ENCODE data around the gene ASB15. TPM values are rescaled to one million over a fixed set of nuclear protein-coding genes. Genes with fewer than 3 reads are reported as not detected.

ASB15 gene
- total and polyA plus RNA-seq, 2 donors (not counting 3 experiments of a cell fraction or from before 2014, with no cell fraction given), result not detected

GRCh38 chr7:123588376-123588775 is 13.2 kb upstream of the ASB15 start:
- H4K20me1 ChIP-seq (replicated peaks; ENCODE audit: control insufficient read depth, extremely low read depth, insufficient read depth, low read length), result no peaks in the 10 kb centered on the region
- H3K4me2 ChIP-seq (ENCODE audit: insufficient read depth, low read length), result no peak overlapping the region
- H3K4me3 ChIP-seq (replicated peaks in 1 of 3; ENCODE audit: insufficient read depth in 1 of 3, low read depth in 1 of 3, low read length in 3 of 3), result no peak overlapping the region
- no peak overlapping the region for H3K9ac ChIP-seq (replicated peaks; ENCODE audit: extremely low read depth, insufficient read depth, low read length)
- no peak for TF ChIP-seq POLR2A (IDR thresholded peaks at IDR 0.05; ENCODE audit: low read depth, low read length)
- no peak for TF ChIP-seq EZH2 (IDR thresholded peaks at IDR 0.05; ENCODE audit: borderline replicate concordance, low read depth, low read length, severe bottlenecking)
- no peak for TF ChIP-seq GATA2 (IDR thresholded peaks at IDR 0.05; ENCODE audit: insufficient read depth, insufficient read length, low read depth, low read length)
- no peak for TF ChIP-seq MAX (IDR thresholded peaks at IDR 0.05; ENCODE audit: insufficient read depth, insufficient read length)
- TF ChIP-seq MYC (IDR thresholded peaks at IDR 0.05; ENCODE audit: low read depth, low read length), result no peak
- no peak for TF ChIP-seq FOS (IDR thresholded peaks at IDR 0.05; ENCODE audit: borderline replicate concordance, insufficient read depth, low read length)
- TF ChIP-seq CTCF (IDR thresholded peaks at IDR 0.05; ENCODE audit: extremely low read depth in 1 of 2, insufficient read depth in 1 of 2, low read depth in 1 of 2, low read length in 2 of 2), result no peak
- no peak for TF ChIP-seq JUN (IDR thresholded peaks at IDR 0.05; ENCODE audit: borderline replicate concordance, insufficient read depth, insufficient read length, low read depth)
- DNase-seq (ENCODE audit: low read depth, low spot score) (no peak), FAIRE-seq (no peak)
- ChIA-PET CTCF (interaction anchor here (1.0 kb wide), 1 partner anchor 283 kb away, joined by 3 read pairs; no protein-coding TSS in a partner anchor), POLR2A (no interaction called here)
- dilution Hi-C loops (cut with MboI; ENCODE audit: extremely low pct_ligation_motif_present, low sequenced_read_pairs) (no loop called here), intact Hi-C loops (cut with micrococcal nuclease) (no loop called here)
- H2AFZ ChIP-seq (ENCODE audit: low read depth, low read length), result no peak overlapping the region
- no peaks in the 10 kb centered on the region for H3K27me3 ChIP-seq (ENCODE audit: control insufficient read depth in 2 of 2, insufficient read depth in 2 of 2, low read length in 2 of 2)
- no peaks in the 10 kb centered on the region for H3K36me3 ChIP-seq (ENCODE audit: control insufficient read depth in 2 of 2, extremely low read depth in 1 of 2, insufficient read depth in 2 of 2, low read length in 2 of 2)
- H3K9me1 ChIP-seq (replicated peaks; ENCODE audit: control insufficient read depth, extremely low read depth, insufficient read depth, low read length), result no peaks in the 10 kb centered on the region
- no peaks in the 10 kb centered on the region for H3K9me3 ChIP-seq (replicated peaks; ENCODE audit: control insufficient read depth, insufficient read depth, low read length)
- H3K27ac ChIP-seq (ENCODE audit: insufficient read depth, low read depth, low read length), result no peak overlapping the region
- BruUV-seq (replicated peaks), result no TSS peak
- no peaks in the 10 kb centered on the region for H3K4me1 ChIP-seq (ENCODE audit: control insufficient read depth, extremely low read depth, insufficient read depth, low read length)
- no peaks in the 10 kb centered on the region for H3K79me2 ChIP-seq (ENCODE audit: control insufficient read depth, insufficient read depth, low read length)

Measured in endothelial cell of umbilical vein (primary cell).